ENCODE measurements around the gene DIS3L2. TPM values are rescaled to one million over a fixed set of nuclear protein-coding genes. Genes with fewer than 3 reads are reported as not detected.
"Not testable (repeated sequence)": the region's sequence is repeated elsewhere in the genome, so short reads cannot be mapped to it uniquely, and the experiment has no call there.

Gene DIS3L2
- total RNA-seq, 1 experiment from 2014 or later = 21.5 TPM

DNA sequence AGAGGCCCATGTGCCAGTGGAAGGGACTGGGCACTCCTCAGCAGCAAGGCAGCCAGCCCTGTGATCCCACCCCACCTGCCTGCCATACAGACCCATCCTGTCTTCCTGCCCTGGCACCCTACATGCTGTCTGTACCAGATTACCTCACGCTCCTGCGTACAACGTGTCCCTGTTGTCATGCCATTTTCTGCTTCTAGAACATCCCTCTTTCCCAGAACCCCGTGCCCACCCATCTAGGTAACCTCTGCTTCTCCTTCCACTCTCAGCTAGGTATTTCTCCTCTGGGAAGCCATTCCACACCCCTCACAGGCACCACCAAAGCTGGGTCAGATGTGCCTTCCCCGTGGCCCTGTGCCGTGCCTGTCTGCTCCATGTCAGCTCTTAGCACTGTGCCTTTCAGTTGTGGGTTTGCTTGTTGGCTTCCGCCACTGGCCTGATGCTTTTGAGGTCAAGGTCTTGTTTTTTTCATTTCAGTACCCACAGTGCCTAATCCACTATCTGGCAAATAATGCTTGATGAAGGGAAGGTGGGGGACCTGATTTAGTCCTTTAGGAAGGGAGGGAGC, 345.3 kb downstream of the DIS3L2 start:
- in situ Hi-C loops (cut with HindIII; ENCODE audit: low pct_unique_long_range_greater_than_20kb, low sequenced_read_pairs) = no loop called here
- no peak for DNase-seq (ENCODE audit: low read depth, low spot score)

DNA sequence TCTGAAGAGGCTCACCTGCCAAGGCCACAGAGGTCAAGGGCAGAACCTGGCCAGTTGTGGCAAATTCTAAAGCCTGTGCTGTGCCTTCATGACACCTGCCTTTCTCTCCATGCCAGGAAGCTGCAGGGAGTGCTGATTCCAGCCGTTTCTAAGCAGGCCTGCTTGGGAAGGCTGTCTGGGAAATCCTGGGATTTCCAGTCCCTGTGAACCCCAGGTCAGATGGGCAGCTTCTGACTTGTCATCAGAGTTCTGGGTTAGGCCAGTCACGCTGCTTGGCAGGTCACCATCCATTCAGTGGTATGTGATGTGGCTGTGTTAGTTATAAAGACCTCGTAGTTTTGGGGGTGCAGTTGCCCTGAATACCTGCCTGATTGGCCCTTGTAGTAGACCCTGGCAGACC, 346.3 kb downstream of the DIS3L2 start:
- in situ Hi-C loops (cut with HindIII; ENCODE audit: low pct_unique_long_range_greater_than_20kb, low sequenced_read_pairs) = no loop called here
- no peak for DNase-seq (ENCODE audit: low read depth, low spot score)

DNA sequence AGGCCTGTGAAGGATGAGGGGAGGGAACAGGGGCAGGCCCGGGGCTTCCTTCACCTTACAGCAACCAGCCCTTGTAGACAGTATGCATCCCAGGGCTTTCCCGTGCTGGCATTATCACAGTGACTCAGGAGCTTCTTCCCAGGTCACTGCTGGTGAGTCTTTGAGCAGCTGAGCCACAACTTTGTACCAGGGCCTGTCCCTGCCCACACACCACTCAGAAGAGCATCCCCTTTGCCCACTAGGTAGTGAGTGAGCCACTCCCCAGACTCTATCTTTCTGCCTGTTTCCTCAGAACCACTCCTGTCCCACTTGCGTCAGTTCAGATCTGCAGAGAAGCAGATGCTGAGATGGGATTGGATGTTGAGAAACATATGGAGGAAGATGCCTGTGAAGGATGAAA, 347.5 kb downstream of the DIS3L2 start:
- DNase-seq (ENCODE audit: low read depth, low spot score) = no peak
- in situ Hi-C loops (cut with HindIII; ENCODE audit: low pct_unique_long_range_greater_than_20kb, low sequenced_read_pairs) = no loop called here

DNA sequence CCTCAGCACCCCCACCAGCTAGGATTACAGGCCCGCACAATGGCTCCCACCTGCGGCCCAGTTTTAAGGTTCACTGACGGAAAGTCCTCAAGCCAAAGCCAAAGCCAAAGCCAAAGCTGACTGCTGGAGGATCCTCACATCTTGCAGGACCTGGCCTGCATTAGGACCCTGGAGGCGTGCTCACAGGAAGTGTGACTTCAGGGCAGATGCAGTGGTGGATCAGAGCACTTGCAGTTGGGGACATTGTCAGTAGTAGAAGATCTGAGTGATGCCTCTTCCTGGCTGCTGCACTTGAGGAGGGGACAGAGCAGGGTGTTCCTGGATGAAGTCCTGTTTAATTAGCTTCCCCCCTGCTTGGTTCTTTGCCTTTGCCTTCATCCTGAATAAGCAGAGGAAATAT, 348.1 kb downstream of the DIS3L2 start:
- in situ Hi-C loops (cut with HindIII; ENCODE audit: low pct_unique_long_range_greater_than_20kb, low sequenced_read_pairs) = no loop called here

DNA sequence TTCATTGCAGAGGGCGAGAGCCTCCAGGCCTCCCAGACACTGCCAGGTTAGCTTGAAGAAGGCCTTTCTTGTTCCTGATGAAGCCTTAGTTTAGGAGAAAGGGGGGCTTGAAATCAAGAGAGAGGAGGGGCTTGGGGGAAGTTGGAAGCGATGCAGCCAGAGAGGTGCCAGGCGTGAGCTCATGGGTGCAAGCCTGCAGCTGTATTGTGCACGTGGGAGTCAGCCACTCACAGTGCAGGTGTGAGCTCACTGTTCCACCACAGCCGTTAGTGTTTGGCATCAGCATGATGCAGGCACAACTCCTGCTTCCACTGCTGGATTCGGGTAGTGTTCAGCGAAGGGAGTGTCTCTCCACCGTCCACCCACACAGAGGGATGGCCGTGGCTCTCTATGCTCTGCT, 348.6 kb downstream of the DIS3L2 start:
- in situ Hi-C loops (cut with HindIII; ENCODE audit: low pct_unique_long_range_greater_than_20kb, low sequenced_read_pairs) = no loop called here
- DNase-seq (ENCODE audit: low read depth, low spot score) = no peak

More for the DNA sequence above, 348.1 kb downstream of the DIS3L2 start:
- no peak for DNase-seq (ENCODE audit: low read depth, low spot score)

DNA sequence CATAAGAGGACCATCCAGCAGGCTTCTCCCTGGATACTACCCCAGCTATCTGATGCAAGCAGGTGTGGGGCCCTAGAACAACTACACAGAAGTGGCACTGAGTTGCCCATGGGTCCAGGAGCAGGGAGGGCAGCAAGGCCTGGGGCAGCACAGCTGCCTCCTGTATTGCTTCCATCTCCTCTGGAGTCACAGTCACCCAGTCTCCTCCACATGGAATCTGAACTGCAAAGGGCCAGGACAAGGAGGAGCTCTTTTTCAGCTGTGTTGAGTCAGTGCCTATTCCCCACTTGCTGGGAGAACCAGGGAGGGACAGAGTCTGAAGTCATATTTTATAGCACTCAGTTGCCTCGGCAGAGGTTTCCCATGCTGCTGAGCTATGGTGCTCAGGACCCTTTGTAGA, 349.2 kb downstream of the DIS3L2 start:
- in situ Hi-C loops (cut with HindIII; ENCODE audit: low pct_unique_long_range_greater_than_20kb, low sequenced_read_pairs) = no loop called here
- DNase-seq (ENCODE audit: low read depth, low spot score) = no peak

DNA sequence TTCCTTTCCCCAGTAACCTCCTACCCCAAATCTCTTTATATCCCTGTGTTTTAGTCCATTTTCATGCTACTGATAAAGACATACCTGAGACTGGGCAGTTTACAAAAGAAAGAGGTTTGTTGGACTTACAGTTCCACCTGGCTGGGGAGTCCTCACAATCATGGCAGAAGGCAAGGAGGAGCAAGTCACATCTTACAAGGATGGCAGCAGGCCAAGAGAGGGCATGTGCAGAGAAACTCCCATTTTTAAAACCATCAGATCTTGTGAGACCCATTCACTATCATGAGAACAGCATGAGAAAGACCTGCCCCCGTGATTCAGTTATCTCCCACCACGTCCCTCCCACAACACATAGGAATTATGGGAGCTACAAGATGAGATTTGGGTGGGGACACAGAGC, 352.1 kb downstream of the DIS3L2 start:
- in situ Hi-C loops (cut with HindIII; ENCODE audit: low pct_unique_long_range_greater_than_20kb, low sequenced_read_pairs); DNase-seq (ENCODE audit: low read depth, low spot score): not testable (repeated sequence)

DNA sequence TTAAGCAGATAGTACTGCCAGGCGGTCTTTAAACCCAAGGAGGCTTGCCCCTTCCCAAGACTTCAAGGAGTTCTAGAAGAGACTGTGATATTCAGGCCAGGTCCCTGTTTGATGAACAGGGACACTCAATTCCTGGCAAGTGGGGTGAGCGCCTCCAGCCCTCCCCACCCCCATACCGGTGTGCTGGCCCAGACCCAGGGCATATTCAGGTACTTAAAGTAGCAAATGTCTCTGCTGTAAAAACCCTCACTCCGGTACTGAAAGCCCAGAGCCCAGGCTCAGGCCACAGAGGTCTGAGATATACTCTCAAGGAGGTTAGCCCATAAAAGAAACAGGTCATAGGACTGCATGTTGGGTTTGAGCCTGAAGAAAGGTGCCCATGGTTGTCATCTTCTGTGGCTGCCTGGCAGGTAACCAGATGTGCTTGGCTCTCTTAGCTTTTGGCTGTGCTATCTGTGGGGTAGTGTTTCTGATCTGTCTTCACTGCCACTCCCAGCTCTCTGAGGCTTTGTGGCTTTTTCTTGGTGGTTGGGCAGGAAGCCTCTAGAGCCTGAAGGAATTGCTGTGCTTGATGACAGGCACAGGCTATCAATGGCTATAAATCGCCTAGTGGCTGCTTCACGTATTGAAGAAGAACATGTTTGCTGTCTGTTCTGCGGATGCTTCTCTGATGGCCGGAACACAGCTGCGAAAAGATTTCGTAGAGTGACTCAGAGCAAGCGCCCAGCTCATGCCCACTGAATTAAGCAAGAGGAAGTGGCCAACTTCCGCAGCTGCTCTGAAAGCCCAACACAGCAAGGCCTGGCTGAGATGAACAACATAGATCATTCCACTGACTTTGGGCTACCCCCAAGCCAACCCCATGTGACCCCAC, 353.8 kb downstream of the DIS3L2 start:
- peak; percentile 50 for DNase-seq (ENCODE audit: low read depth, low spot score)
- in situ Hi-C loops (cut with HindIII; ENCODE audit: low pct_unique_long_range_greater_than_20kb, low sequenced_read_pairs) = no loop called here

DNA sequence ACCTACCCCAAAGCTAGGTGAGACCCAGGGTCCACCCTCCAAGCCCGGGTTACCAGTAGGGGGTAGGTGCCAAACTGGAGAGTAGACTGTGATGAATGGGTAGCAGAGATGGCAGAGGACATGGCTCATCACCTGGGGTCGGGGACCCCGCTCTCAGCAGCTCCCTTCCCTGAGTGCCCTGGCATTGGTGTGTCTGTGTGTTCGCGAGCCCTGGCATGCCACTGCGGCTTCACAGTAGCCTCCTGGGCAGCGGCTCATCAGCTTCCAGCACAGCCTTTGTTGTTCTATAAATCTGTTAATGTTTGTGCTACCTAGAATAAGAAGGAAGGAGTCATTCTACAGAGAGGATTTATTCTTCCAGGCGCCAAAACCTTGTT, 354.4 kb downstream of the DIS3L2 start:
- no peak for DNase-seq (ENCODE audit: low read depth, low spot score)
- in situ Hi-C loops (cut with HindIII; ENCODE audit: low pct_unique_long_range_greater_than_20kb, low sequenced_read_pairs) = no loop called here

DNA sequence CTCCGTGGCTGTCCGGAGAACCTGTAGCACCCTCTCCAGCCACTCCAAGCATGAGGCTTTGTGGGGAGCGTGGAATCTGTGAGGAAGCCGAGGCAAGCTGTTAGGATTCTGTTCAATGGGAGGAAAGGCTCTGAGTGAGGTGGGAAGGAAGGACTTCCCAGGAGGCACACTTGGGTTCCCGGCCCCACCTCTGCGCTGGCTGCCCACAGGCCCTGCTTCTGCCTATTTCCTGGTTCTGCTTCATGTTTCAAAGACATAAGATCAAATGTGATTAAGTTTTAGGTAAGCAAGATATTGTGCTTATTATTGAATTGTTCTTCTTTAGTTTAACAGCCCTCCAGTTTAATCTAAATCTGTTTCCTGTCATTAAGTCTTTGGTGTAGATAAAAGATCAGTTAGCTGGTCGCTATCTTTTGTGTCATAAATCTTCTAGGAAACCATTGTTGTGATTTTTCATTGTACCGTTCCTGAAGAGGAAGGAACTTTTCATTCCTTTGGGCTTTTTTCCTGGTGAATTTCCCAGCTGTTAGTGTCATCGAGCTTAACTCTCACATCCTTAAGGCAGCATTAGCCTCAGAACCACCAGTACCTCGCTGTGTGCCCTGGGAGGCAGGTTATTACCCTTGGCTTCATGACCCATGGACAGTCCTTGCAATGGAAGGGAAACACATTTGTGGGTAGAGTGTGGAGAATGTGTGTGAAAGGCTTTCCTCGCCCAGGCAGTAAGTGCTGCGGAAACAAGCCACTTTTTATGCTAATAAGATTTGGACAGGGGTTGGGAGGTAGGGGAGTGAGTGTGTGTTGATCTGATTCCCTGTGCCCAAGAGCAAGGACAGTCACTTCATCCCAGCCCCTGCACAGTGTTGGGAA, 355.2 kb downstream of the DIS3L2 start:
- in situ Hi-C loops (cut with HindIII; ENCODE audit: low pct_unique_long_range_greater_than_20kb, low sequenced_read_pairs) = no loop called here
- no peak for DNase-seq (ENCODE audit: low read depth, low spot score)

DNA sequence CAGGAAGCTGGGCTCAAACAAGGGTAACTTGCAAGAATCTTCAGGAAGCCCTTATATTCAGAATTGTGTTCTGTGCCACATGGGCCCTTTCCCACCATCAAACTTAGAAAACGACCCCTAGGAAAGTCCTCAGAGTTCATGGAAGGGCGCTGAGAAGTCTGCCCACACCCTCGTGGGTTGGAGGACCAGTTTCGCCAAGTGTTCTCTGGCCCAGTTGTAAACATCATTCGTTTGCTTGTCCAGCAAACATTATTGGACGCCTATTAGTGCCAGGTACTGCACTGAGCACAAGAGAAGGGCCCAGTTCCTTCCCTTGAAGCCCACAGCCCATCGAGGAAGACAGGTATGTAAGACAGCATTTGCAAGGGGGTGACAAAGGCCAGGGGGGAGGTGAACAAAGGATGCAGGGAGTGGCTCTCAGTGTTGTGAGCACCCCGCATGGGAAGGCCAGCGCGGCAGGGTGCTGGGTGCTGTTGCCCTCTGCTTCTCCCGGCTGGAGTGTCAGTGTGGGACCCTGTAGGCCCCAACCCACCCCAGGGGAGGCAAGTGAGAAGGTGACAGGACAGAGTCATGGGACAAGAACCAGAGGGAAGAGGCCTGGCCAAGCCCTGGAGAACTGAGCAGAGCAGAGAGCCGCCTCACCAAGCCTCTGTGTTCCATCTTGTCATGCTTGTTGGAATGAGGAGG, 356.8 kb downstream of the DIS3L2 start:
- in situ Hi-C loops (cut with HindIII; ENCODE audit: low pct_unique_long_range_greater_than_20kb, low sequenced_read_pairs) = no loop called here
- DNase-seq (ENCODE audit: low read depth, low spot score) = no peak

DNA sequence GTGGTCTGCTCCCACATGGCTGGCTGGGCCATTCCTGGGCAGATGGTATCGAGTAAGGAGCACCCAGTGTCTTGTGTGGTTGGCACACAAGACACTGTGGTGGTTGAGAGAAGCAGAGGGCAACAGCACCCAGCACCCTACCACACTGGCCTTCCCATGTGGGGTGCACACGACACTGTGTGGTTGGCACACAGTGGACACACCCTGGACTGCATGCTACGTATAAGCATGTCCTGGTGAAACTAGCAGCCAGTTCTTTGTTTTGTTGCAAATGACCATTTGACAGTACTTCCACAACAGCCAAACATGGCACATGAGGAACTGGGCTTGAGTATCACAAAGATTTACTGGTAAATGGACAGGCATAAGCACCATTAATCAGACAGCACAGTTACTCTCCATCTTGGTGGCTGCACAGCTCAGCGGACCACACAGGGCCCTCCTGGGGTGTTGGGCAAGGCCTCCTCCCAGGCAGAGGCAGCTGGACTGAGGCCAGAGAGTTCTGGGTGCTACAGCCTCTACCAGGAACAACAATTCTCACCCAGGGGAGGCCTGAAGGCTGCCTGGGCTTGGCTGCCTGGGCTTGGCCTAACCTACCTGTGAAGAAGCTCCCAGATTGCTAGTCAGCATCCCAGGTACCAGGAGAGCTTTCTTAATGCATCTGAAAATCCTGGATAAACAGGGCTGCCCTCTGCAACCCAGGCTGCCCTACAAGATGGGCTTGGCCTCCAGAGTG, 357.7 kb downstream of the DIS3L2 start:
- in situ Hi-C loops (cut with HindIII; ENCODE audit: low pct_unique_long_range_greater_than_20kb, low sequenced_read_pairs) = no loop called here
- no peak for DNase-seq (ENCODE audit: low read depth, low spot score)

DNA sequence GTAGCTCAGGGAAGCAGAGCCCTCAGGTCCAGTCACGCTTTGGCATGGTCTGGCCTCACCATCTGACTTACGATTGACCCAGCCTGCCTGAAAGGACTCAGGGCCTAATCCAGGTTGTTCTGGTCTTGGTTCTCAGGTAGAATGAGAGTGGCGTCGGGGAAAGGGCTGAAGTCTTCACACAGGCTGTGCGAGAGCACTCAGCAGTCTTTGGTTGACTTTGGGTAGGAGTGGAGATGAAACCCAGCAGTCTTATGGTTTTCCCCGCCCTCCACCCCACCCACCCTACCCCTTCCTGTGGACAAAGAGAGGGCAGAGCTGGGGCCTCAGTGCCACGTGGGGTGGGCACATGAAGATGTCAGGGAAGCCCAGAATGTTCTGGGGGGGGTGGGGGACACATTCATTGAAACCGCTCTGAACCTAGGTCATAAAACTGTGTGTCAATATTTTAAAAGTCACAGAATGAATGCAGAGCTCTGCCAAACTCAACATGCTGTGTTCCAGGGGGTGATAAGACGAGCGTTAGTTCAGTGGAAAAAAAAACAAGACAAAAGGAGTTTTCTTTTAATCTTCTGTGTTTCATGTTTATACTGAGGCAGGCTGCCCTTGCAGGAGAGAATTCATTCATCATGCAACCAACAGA, 358.4 kb downstream of the DIS3L2 start:
- in situ Hi-C loops (cut with HindIII; ENCODE audit: low pct_unique_long_range_greater_than_20kb, low sequenced_read_pairs) = no loop called here
- DNase-seq (ENCODE audit: low read depth, low spot score) = no peak

DNA sequence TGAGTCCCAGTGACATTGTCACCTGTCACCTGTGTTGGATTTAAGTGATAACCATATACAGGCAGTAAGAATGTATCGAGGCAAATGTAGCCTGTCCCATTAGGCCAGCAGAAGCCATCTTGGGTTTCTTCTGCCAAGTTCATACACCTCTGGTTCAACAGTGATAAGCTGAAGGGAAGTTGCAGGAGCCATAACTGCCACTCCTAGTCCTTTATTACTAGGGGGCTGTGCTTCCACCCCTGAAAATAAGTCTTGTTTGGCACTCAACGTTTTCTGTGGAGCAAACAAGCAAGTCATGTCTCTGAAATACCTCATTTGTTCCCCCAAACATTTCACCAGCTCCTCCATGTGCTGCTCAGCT, 358.9 kb downstream of the DIS3L2 start:
- in situ Hi-C loops (cut with HindIII; ENCODE audit: low pct_unique_long_range_greater_than_20kb, low sequenced_read_pairs) = no loop called here
- DNase-seq (ENCODE audit: low read depth, low spot score) = no peak

DNA sequence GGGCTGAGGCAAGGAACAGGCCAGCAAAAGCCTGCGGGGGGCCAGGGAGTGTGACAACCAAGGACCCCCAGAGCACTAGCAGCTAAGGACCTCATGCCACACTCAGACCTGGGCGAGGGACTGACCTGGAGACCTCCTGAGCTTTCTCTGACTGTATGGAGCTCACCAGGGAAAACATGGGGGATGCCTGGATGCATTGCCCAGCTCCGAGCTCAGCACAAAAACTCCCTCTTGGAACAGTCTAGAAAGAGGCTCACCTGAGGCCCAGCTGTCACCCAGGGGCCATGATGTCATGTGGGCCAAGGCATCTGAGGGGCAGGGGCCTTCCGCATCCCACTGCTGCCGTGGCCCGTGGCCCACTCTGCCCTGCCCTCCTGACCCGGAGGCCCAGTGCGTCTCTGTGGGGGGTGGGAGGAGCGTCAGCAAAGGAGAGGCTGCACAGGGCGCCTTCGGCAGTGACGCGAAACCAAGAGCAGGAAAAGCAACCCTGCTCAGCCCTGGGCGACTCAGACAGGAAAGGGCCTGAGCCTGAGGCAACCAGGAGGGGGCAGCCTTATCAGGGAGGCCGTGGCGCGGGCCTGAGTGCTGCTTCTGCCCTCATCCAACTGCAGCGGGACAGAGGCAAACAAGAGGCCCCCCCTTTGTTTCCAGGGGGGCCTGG, 359.8 kb downstream of the DIS3L2 start:
- in situ Hi-C loops (cut with HindIII; ENCODE audit: low pct_unique_long_range_greater_than_20kb, low sequenced_read_pairs) = no loop called here
- no peak for DNase-seq (ENCODE audit: low read depth, low spot score)

DNA sequence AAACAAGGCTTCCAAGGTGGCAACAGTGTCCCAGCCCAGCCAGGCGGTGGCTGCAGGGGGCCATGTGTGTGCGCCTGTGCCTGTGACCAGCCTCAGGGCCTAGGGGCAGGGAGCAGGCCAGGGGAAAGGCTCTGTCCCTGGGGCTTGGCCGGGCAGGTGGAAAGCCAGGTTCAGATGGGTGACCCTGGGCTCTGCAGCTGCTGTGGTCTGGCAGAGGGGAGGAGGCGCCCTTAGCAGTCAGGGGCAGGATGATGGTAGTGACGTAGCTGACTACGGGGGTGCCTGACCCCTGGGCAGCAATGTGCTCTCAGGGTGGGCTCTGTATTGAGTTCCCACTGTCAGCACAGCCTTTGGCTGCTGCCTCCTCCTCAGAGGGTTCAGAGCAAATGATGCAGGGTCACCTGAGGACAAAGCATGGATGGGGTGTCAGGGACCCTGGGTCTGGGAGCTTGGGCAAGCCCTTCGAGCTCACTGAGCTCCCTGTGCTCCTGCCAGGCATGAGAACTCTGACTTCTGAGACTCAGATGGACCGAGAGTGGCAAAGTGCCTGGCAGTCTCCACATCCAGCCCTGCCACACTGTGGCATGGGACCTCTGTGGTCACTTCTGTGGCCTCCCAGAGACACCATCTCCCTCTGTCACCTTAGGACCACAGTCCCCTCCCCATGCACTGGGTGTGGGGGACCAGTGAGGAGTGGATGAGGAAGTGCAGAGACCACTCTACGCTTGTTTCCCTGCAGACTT, 360.5 kb downstream of the DIS3L2 start:
- DNase-seq (ENCODE audit: low read depth, low spot score) = no peak
- in situ Hi-C loops (cut with HindIII; ENCODE audit: low pct_unique_long_range_greater_than_20kb, low sequenced_read_pairs) = no loop called here
